Activated CD4-positive, alpha-beta T cell treated with anti-CD3 and anti-CD28 coated beads for 1 hour (primary cell): ENCODE measurements around the gene TBXT.
"Not testable (repeated sequence)": the region's sequence is repeated elsewhere in the genome, so short reads cannot be mapped to it uniquely, and the experiment has no call there.

Experiments
- DNase-seq: peaks from one replicate; pipeline ENCODE4 v3.0.0-alpha.2; 2020

Gene TBXT, protein sequence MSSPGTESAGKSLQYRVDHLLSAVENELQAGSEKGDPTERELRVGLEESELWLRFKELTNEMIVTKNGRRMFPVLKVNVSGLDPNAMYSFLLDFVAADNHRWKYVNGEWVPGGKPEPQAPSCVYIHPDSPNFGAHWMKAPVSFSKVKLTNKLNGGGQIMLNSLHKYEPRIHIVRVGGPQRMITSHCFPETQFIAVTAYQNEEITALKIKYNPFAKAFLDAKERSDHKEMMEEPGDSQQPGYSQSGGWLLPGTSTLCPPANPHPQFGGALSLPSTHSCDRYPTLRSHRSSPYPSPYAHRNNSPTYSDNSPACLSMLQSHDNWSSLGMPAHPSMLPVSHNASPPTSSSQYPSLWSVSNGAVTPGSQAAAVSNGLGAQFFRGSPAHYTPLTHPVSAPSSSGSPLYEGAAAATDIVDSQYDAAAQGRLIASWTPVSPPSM

DNA sequence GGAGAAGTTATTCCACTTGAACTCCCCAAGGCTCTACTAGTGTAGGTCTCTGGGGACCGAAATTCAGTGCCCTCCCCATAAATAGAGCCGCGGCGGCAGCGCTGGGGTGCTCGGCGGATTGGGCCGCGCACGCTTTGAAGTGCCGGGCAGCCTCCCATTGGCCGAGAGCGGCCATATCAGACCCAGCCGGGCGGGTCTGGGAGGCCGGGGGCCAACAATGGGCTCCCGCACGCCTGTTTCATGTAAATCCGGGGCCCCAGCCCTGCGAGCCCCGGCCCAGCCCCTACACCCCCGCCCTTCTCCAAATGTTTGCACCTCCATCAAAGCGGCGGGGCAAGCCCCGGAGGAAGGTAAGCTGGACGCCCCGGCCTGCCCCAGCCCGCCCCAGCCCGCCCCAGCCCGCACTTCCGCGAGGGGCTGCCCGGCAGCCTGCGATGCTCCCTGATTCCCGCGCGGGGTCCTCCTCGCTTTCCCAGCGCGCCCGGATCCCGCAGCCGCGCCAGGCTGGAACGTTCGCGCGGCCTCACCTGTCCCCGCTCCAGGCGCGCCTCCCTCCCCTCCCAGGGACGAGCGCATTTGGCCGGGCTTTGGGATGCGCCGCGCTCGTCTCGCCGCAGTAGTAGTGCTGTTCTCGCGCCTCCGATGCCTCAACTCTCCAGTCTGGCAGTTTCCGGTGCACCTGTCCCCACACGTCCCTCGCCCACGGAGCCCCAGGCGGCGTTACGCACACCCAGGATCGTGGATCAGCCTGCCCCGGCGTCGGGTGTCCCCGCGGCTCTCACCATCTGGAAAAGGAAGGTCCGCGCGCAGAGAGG lies at the start of gene TBXT:
Gene TBXT (minus strand): TSS at position 51 of the 815 bp plus-strand sequence. CDS start 260 bp downstream, outside the sequence.
- DNase-seq, result no peak

DNA sequence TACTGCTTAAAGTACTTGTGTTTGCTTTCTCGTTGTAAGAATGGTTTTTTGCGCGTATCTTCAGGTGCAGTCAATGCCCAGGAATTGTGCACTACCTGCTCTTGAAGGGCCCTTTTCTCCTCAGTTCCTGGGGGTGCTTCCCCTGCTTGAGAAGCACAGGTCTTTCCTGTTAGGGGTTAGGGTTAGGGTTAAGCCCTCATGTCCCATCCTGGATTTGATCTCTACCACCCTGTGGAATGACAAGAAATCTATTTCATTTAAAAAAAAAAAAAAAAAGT lies 39.6 kb upstream of the TBXT start:
- no peak for DNase-seq

DNA sequence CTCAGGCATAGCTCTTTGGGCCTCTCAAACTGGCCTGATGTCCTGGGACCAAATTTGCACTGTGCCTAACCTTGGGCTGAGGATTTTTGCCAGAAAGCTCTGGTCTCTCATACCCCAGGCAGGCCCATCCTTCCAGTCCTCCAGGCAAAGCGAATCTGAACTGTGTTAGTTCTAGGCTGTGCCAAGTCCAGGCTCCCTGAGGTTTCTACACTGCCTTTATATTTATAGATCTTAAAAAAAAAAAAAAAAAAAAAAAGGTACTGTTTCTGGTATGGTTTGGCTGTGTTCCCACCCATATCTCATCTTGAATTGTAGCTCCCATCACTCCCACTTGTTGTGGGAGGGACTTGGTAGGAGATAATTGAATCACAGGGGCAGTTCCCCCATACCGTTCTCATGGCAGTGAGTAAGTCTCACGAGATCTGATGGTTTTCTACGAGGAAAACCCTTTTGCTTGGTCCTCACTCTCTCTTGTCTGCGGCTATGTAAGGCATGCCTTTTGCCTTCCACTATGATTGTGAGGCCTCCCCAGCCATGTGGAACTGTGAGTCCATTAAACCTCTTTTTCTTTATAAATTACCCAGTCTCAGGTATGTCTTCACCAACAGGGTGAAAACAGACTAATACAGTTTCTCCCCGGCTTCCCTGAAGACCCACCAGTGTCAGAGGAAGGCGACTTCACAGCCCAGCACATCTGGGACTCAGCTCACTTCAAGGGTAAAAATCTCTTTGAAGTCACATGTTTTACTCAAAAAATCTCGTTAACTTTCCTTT lies 39.0 kb upstream of the TBXT start:
- no peak for DNase-seq

DNA sequence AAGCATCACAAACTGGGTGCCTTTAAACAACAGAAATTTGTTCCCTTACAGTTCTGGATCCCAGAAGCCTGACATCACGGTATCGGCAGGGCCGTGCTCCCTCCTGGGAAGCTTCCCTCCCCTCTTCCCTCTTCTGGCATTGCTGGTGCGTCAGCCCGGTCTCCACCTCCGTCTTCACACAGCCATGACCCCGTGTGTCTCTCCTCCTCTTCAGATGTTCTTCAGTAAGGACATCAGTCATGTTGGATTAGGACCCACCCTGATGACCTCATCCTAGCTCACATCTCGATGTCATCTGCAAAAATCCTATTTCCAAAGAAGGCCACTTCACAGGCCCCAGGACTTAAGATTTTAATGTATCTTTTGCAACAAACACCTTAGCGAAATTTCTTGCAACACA lies 38.4 kb upstream of the TBXT start:
- no peak for DNase-seq

DNA sequence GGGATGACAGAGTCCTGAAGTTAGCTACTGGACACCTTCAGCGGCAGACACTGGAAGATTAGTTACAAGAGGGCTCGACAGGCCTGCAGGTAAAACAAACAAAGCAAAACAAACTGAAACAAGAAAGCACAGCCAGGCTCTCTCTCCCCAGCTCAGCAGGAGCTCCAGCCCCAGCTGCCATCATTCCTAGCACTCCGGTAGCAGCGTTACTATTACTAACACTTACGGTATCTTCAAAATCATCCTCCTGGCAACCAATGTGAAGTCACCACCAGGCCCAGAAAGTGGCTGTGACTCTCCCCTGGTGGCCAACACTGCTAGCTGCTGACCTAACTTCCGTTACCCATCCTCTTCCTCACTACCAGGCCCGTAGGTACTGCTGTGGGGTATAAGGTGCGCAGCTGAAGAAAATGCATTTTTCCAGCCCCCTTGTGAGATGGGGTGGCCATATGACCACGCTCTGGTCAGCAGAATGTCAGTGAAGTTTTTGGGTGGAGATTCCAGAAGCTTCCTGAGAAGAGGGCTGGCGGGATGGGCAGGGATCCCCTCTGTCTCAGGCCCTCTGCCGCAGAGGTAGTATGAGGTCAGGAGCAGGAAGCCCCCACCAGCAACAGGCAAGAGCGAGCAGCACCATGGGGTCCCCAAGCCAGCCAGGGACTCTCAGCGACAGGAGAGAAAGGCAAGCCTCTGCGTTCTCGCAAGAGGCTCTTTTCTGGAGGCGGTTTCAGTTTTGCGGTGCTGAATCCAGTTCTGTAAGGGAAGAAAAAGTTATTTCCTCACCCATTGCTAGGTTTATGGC lies 37.4 kb upstream of the TBXT start:
- DNase-seq, result no peak

DNA sequence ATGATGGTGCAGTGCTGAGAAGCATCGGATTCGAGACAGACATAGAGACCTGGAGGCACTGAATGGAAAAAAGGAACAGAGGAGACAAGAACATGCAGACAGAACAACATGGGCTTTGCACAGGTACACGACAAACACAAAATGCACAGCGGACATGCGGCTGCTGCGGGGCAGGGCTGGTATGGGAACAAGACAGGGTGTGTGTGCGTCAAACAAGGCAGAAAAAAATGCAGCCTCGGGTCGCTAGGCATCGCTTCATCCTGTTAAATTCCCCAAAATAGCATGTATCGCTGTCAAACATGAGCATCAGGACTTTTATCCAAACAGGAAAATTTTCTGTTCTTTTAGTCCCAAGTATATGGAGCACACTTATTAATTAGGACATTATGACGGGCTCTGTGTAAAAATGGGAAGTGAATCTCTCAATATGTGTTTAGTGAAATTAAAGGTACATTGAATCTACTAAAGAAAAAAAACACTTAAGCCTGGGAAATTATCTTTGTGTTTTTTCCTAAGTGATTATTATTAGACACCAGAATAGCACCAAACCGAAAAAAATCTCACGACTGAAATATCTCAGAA lies 36.1 kb upstream of the TBXT start:
- DNase-seq, result no peak

DNA sequence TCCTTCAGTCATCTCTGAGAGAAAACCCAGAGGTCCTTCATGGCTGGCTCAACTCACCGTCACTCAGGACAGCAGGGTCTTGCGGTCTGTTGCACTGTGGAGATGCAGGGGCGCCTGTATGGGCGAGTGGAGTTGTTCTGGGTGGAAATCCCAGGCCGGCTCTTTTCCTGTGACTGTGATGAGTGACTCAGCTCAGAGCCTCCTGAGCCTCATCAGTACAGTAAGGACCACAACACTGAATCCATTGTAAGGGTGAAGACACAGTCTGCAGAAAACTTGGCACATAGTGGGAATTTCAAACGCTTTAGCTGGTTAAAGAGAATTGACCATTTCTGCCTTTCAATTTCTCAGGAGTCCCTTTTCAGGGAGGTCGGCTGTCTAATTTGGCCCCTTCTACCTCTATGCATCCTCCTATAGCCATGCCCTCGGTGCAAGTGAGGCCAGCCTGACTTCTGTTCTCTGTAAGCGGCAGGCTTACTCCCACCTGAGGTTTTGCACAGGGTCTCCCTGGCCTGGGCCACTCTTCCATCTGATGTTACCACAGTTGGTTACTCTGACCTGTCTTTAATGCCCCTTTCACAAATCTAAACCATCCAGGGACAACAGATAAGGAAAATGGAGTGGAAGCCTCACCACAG lies 35.5 kb upstream of the TBXT start:
- no peak for DNase-seq

DNA sequence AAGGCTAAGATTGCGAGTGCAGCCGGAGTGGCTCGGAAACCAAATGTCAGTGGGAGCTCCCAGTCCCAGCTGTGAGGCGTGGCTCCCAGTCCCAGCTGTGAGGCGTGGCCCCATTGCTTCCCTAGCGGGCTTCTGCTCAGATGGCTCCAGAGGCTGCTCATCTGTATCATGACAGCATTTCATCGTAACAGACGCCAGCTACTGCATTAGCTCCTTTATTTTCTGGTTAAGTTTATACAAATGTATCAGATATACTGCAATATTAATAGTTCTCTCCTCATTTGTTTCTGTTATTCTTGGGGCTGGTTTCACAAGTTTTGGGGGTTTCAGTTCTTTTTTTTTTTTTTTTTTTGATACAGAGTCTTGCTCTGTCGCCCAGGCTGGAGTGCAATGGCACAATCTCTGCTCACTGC lies 34.7 kb upstream of the TBXT start:
- DNase-seq, result no peak

DNA sequence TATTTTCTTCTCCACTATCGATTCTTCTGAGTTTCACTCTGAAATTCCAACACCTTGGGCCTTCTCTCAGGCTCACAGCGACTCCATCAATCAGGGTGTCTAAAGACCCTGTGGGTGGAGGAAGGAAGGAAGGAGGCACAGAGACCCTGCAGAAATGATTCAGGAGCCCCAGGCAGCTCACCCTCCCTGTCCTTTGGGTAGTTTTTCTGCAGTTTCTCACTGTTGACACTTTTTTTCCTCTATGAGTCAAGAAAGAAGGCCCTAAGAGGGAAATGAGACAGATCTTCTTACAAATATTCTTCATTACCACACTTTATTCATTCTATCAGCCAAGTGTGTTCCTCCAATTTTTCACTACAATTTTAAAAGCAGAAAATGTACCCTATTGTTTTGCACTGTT lies 34.2 kb upstream of the TBXT start:
- no peak for DNase-seq

DNA sequence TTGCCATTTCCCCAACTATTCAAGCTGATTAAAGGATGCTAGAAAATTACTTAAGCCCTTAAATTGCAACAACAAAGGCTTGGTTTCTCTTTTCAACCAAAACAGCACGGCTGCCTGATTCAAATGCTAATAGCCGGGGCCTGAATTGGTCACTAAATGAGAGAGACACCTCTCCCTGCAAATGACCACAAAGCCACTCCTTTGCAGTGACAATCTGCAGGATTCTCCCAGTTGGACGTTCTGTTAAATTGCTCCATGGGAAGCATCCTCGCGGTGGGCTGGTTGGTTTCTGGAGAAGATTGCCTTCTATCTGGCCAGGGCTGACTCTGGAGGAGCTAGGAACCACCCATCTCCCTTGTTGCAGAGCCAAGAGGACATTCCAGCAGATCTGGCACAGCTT lies 29.7 kb upstream of the TBXT start:
- no peak for DNase-seq

DNA sequence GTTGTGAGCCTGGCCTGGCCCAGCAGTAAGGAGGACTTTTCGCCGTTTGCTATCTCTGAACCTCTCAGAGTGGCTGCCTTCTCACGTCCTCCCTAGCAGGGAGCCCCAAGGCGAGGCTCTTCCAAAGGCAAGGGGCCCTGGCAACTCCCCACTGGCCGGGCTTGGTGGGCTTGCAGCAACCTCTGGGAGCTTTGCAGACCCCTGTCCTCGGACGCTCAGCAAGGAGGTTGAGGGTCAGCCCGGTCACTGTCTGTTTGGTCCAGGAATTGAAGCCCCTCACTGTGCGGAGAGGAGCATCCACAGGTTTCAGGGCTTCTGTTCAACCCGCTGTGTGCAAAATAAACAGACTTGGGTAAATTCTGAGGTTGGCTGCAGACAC lies 28.2 kb upstream of the TBXT start:
- DNase-seq, result no peak

DNA sequence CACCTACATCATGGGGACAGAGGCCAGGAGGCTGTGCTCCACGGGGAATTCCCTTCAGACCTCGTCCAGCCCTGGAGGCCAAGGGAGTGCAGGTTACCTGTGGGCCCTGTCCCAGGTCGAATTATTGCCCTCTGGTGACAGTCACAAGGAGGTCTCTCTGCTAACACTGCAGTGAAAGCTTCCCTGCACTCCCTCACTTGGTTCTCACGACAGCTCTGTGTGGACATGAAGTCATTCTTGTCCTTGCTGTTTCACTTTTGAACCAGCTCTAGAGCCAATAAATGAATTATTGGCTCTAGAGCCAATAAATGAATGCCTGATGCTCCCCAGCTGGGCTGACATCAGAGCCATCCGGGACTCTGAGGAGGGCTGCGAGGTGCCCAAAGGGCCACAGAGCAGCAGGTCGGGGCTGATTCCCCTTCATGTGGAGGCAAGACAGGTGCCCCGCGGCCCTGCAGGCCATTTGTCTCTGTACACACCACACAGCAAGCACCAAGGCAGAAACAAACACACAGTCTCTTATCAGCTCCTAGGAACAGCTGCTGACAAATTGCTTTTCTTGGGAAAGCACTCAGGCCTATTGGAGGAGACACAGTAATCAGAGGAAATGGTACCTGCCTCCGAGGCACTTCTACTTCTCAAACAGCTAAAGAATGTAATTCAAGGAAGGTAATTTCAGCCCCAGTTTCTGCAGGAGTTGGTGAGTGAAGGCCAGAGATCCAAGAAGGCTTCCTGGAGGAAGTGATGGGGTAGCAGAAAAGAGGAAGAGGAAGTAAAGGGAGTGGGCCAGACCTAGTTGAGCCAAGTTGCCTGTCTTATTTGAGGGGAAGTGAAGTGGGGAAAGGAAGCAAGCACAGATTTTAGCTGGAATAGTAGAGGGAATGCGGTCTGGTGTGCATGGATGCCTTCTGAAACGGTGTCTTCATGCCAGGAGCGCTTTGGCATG lies 27.5 kb upstream of the TBXT start:
- DNase-seq, result no peak

DNA sequence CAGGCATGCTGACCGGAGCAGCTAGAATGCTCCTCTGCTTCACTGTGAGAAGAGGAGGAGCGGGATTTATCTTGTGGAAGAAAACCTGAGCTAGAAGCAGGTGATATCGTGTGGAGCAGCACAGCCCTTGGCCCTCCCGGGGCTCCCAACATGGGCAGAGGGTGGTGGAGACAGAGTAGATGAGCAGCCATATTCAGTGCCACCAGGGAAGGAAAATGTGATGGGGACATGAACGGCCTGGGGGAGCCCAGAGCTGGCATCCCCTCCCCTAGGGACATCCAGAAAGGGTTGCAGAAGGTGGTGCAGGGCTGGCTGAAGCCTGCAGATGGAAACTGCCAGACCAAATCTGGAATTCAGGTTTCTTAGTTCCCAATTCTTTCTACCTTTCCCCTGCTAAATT lies 24.9 kb upstream of the TBXT start:
- no peak for DNase-seq

DNA sequence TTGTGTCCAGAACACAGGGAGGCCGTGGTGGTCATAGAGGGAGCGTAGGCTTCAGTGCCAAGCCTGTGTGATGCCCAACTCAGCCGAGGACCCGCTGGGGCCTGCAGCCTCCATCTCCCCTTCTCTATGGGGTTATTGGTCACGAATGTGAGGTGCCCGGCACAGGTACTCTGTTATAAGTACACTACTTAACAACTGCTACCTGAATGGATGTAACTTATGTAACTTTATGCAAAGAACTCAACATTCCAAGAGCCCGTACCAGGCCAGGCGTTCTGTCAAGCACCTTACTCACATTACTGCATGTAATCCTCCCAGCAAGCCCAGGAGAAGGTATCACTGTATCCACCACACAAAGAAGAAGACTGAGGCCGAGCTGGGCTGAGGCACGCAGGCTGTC lies 24.5 kb upstream of the TBXT start:
- no peak for DNase-seq

DNA sequence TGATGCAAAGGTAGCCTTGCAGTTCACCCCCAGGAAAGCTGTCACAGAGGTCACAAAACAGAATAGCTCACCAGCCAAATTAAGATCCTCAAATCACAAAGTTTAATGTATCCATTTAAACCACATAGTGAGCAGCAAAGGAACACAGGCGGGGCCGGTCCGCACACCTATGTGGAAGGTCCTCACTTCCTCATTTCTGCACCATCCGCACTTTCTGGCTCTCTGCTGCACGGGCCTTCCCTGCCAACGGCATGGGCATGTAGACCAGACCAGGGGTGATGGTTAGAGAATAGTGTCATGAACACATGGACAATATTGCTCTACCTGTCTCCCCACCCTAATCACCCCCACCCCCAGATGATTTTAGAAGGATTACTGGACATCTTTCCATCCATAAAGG lies 12.1 kb upstream of the TBXT start:
- no peak for DNase-seq

DNA sequence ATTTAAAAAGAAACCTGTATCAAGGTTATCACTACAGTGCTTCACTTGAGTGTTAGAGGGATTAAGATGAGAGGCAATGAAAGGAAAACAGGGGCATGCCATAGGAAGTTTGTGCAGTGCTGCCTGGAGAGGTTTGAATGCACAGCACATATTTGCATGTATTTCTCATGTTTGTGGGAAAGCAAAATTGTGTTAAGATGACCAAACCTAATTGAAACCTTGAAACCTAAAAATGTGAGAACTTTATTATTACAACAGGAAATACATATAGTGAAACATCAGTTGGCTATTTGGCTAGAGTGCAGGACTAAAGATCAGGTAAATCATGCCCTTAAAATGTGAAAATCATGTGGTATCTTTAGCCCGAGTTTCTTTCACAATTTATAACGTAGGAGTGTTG lies 8.5 kb upstream of the TBXT start:
- no peak for DNase-seq

DNA sequence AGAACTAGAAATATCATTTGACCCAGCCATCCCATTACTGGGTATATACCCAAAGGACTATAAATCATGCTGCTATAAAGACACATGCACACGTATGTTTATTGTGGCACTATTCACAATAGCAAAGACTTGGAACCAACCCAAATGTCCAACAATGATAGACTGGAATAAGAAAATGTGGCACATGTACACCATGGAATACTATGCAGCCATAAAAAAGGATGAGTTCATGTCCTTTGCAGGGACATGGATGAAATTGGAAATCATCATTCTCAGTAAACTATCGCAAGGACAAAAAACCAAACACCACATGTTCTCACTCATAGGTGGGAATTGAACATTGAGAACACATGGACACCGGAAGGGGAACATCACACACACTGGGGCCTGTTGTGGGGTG lies 7.4 kb upstream of the TBXT start:
- DNase-seq, result not testable (repeated sequence)

DNA sequence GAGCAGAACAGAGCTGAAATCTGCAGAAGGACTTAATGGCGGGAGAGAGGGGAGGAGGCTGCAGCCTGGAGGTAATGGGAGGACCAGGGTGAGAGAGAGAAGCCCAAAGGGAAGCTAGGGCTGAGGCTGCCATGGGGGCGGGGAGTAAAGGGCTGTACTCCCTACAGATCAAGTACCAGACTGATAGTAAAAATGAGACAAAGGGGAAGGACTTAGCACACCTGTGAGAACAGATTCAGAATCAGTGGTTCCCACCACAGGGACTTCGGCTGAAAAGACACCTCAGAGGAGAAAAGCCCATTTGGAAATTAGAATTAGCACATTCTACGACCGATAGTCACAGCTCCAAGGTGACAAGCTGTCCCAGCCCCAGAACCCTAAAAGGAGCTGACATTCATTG lies 6.4 kb upstream of the TBXT start:
- no peak for DNase-seq

DNA sequence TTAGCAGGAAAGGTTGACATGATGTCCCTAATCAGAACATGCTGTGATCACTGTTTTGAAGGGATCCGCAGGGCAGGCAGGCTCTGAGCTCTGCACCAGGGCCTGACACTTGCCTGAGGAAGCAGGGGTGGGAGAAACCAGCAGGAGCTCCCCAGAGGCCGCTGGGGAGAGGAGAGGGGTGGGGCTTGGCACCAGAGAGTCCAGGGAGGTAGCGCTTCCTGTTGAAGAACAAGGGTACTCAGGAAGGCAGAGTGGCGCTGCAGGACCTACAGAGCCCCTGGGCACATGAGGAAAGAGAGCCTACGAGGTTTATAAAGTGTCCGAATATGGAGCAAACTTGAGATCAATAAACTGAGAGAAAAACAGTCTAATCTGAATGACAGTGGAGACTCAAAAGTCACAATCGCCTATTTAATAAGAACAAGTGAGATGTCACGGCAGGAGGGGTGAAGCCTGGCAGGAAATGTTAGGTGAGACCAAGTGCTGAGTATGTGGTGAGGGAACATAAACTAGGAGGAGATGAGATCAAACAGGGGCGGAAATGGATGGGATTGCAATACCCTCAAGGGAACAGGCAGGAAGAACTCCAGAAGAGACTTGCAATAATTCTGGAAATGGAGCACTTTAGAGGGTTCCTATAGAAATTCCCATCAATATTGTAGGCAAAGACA lies 5.8 kb upstream of the TBXT start:
- DNase-seq, result no peak

DNA sequence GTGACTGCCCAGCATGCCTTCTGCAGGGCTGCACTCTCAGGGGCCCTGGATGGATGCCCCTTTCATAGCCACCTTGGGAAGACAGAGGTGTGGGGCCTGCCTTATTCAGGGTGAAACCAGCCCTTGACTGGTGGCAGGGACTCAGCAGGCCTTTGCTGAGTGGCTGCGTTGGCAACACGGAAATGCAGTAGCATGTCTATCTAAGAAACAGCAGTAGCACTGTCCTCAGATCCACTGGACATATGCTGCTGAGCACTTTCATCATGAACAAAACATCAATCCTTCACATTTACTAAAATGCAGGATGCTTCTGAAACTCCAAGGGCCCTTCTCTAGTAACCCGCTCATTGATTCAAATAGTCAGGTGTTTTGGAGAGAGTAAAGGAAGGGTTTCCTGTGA lies 4.9 kb upstream of the TBXT start:
- no peak for DNase-seq
